ENCODE measurements around the gene ACADVL. TPM values are rescaled to one million over a fixed set of nuclear protein-coding genes. Genes with fewer than 3 reads are reported as not detected.

ACADVL gene
- total RNA-seq, 6 experiments from 2014 or later, result 640 to 1,849 (median 1,071) TPM

GRCh38 chr17:7218166-7218565 is 1.6 kb upstream of the ACADVL start:
- TF ChIP-seq CTCF (IDR thresholded peaks at IDR 0.05) (no peak), POLR2A (IDR thresholded peaks at IDR 0.05) (no peak)
- ATAC-seq (no peak), DNase-seq (peak in 1 of 3 donors; percentile 20)
- no CpG with 5 or more reads among the region's 6 CpGs for WGBS (ENCODE audit: insufficient coverage, low coverage, low lambda C conversion rate, missing lambda C conversion rate)
- Histone ChIP-seq H3K4me1 (peaks cover 2 to 41% (median 10%) of the 10 kb centered on the region in 4 donors), H3K27me3 (no peaks in the 10 kb centered on the region), H3K27ac (no peak overlapping the region), H3K4me3 (no peak overlapping the region), H3K36me3 (peaks cover 0 to 21% (median 7%) of the 10 kb centered on the region in 4 donors), H3K9me3 (no peaks in the 10 kb centered on the region)
- intact Hi-C loops (cut with DNase I), result no loop called here

- DNase-seq, result peak in 1 of 3 donors; percentile 16
- TF ChIP-seq CTCF (IDR thresholded peaks at IDR 0.05), result no peak
- TF ChIP-seq POLR2A (IDR thresholded peaks at IDR 0.05), result no peak
- 92% methylated on average over 5 of the region's 6 CpGs for WGBS (ENCODE audit: insufficient coverage, low coverage, low lambda C conversion rate, missing lambda C conversion rate)
- H3K36me3 ChIP-seq, result peaks cover 0 to 27% (median 11%) of the 10 kb centered on the region in 4 donors
- H3K4me3 ChIP-seq, result no peak overlapping the region
- peaks cover 2 to 45% (median 10%) of the 10 kb centered on the region in 4 donors for H3K4me1 ChIP-seq
- no peak overlapping the region for H3K27ac ChIP-seq
- no peaks in the 10 kb centered on the region for H3K27me3 ChIP-seq
- H3K9me3 ChIP-seq, result no peaks in the 10 kb centered on the region
- ATAC-seq, result no peak
- intact Hi-C loops (cut with DNase I), result no loop called here
Observed at GRCh38 chr17:7218758-7219157, 980 bp upstream of the ACADVL start.

GRCh38 chr17:7219229-7219811 is 418 bp upstream of the ACADVL start:
- DNase-seq (no peak), ATAC-seq (no peak)
- Histone ChIP-seq H3K27me3 (no peaks in the 10 kb centered on the region), H3K4me1 (peaks cover 0 to 44% (median 10%) of the 10 kb centered on the region in 4 donors), H3K4me3 (peak overlapping the region; percentile 76 to 99 (median 85)), H3K9me3 (no peaks in the 10 kb centered on the region), H3K27ac (peak overlapping the region; percentile 94 to 100 (median 96)), H3K36me3 (peaks cover 0 to 32% (median 16%) of the 10 kb centered on the region in 4 donors)
- TF ChIP-seq CTCF (IDR thresholded peaks at IDR 0.05), result no peak
- no peak for TF ChIP-seq POLR2A (IDR thresholded peaks at IDR 0.05)
- intact Hi-C loops (cut with DNase I), result no loop called here
- 16% methylated on average over 12 of the region's 12 CpGs for WGBS (ENCODE audit: insufficient coverage, low coverage, low lambda C conversion rate, missing lambda C conversion rate)

- no peaks in the 10 kb centered on the region for H3K9me3 ChIP-seq
- peaks cover 0 to 39% (median 10%) of the 10 kb centered on the region in 4 donors for H3K4me1 ChIP-seq
- peak; percentile 27 to 43 (median 34) for ATAC-seq
- H3K36me3 ChIP-seq, result peaks cover 0 to 45% (median 22%) of the 10 kb centered on the region in 4 donors
- peak overlapping the region; percentile 94 to 100 (median 96) for H3K27ac ChIP-seq
- intact Hi-C loops (cut with DNase I), result no loop called here
- no peak for TF ChIP-seq POLR2A (IDR thresholded peaks at IDR 0.05)
- peak; percentile 28 to 53 (median 48) for TF ChIP-seq CTCF (IDR thresholded peaks at IDR 0.05)
- peak; percentile 65 to 77 (median 77) for DNase-seq
- no peaks in the 10 kb centered on the region for H3K27me3 ChIP-seq
- 5% methylated on average over 11 of the region's 11 CpGs for WGBS (ENCODE audit: insufficient coverage, low coverage, low lambda C conversion rate, missing lambda C conversion rate)
- H3K4me3 ChIP-seq, result peak overlapping the region; percentile 76 to 99 (median 85)
Observed at GRCh38 chr17:7220593-7221277, 997 bp downstream of the ACADVL start.

Data from right lobe of liver (tissue), 6 donors.